Measurements from ENCODE around the gene DSE. TPM values are rescaled to one million over a fixed set of nuclear protein-coding genes. Genes with fewer than 3 reads are reported as not detected.

Gene DSE
- total RNA-seq, 1 donor from 2014 or later: 32.5 TPM

DNA sequence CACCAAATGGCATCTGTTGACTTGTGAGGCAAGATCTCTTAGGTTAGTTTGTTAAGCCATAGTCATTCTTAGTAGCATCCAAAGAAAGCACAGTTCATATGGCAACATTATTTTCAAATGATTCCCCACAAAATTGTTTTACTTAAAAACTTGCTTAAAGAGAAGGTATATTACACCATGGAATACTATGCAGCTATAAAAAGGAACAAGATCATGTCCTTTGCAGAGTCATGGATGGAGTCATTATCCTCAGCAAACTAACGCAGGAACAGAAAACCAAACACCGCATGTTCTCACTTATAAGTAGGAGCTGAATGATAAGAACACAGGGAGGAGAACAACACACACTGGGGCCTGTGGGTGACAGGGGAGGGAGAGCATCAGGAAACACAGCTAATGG lies 10.9 kb upstream of the DSE start:
- DNase-seq (ENCODE audit: low read depth): no peak

DNA sequence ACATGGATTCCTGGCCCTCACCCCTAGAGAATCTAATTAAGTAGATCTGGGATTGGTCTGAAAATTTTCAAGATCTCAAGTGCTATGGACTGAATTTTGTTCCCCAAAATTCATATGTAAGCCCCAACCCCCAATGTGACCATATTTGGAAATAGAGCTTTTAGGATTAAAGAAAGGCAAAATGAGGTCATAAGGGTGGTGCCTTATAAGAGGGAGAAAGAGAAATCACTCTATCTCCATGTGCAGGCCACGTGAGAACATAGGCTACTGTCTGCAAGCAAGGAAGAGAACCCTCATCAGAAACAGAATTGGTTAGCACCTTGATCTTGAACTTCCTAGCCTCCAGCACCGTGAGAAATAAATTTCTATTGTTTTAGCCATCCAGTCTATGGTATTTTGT lies 8.5 kb upstream of the DSE start:
- DNase-seq (ENCODE audit: low read depth): no peak

DNA sequence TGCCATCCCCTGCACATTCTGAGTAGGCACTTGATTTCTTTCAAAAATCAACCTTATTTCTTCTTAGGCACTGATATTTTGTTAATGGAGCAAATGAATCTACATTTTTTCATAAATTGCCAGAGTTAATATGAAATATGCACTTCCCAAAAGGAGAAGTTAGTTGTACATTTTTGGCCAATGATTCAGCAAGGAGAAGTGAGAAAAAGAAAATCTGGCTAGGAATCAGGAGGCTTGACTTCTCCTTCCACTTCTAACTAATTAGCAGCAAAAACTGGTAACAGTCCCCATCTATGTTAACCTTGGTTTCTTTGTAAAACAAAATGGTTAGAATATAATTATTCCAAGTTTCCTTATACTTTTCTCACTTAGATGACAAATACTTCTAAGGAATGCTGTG lies 7.0 kb upstream of the DSE start:
- DNase-seq (ENCODE audit: low read depth): peak; percentile 37

DNA sequence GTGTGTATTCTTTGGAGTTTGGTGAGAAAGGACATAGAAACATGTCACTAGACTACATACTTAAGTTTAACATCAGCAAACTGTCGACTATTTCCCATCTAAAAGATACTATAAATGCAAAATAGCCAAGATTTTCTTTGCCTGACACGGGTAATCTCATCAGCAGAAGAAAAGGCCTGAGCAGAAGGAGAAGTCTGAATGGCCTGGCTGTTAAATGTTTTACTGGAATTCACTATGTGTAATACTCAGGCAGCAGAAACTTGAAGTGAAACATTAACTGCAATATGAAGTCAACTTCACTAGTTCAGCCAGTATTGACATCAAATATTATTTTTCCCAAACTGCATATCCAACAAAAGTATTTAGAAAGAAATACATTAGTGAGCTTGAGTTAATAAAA lies 6.4 kb upstream of the DSE start:
- no peak for DNase-seq (ENCODE audit: low read depth)

DNA sequence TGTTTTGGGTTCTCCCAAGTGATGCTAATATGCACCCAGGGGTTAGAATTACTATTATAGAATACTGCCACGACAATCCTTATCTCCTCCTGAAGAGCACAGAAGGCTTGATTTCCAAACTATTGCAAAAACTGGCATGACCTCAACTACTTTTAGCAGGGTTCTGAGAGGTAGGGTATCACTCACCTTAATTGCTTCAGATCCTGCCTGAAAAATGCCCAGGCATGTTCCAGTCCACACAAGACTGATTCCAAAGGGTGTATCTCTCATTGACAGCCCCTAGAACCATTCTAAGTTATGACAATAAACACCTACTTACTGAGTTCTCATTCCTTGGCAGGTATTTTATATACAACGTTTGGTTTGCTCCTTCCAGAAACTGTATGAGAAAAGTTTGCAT lies 5.0 kb upstream of the DSE start:
- DNase-seq (ENCODE audit: low read depth): no peak

DNA sequence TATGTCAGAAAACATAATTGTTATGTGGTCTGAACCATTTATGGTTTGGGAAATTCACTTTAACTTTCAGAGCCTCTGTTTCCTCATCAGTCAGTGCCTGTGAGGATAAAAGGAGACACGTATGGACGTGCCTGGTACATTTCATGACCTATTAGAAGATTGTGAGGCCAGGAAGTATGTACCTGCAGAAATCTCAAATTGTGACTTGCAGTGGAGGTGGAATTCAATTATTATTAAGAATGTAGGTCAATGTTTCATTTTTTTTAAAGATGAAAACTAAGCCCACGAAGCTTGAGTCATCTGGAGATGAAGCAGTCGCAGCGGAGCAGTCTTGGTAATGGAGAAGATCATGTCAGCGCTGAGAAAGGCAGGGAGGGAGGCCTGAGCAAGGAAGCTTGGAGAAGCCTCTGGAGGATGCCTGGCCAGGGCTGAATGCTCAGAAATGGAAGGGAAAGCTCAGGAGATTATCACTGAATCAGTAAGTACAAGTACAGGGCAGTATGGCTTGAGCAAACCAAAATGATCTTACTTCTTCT lies 3.9 kb upstream of the DSE start:
- no peak for DNase-seq (ENCODE audit: low read depth)

DNA sequence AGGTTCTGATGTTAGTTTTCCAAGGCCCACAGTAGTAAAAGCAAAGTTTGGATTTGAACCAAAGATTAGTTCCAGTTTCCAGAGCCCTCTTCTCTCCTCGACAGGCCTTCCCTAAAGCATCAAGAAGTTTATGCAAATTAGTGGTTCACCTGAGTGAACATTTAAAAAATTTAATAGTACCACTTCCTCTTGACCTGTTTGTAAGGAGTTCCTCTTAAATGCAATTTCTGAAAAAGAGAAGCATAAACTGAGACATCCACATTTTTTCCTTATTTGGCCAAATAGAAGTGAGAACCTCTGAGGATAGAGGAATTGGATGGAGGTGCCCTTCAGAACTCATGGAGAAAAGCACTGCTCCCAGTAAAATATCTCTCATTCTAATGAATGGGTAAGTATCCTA lies 1.2 kb upstream of the DSE start:
- DNase-seq (ENCODE audit: low read depth): no peak

DNA sequence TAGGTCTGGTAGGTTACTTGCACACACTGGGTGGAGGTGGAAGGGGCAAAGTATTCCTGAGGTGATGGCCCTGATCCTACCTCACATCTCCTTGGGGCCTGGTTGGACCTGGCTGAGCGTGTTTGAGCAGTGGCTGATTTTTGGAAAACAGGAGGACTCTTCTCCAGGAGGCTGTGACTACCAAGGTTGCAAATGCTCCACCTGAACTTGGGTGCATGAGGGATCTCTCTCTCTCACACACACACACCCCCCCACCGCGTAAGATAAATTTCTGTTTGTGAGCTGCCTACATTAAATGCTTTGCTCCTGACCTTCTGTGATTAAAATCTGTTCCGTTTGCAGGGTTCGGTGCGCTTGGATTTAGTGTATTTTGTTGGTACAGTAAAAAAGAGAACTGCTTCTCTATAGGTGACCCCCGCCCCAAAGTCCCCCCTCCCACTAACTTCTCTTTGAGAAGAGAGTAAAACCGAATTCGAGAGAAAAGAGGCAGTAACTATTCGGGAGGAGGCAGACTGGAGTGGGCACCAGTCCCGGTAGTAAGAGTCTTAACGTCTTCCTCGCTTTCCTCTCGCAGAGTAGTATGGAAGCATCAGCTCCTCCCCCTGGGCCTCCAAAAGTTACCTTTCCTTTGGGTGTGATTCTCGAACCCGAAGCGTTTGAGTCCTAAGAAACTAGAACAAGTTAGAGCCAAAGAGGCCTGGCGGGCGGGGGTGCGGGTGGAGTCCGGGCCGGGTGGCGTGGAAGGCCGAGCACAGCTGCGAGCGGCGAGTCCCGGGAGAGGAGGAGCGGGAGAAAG lies 585 bp upstream of the DSE start:
- DNase-seq (ENCODE audit: low read depth): peak; percentile 86

DNA sequence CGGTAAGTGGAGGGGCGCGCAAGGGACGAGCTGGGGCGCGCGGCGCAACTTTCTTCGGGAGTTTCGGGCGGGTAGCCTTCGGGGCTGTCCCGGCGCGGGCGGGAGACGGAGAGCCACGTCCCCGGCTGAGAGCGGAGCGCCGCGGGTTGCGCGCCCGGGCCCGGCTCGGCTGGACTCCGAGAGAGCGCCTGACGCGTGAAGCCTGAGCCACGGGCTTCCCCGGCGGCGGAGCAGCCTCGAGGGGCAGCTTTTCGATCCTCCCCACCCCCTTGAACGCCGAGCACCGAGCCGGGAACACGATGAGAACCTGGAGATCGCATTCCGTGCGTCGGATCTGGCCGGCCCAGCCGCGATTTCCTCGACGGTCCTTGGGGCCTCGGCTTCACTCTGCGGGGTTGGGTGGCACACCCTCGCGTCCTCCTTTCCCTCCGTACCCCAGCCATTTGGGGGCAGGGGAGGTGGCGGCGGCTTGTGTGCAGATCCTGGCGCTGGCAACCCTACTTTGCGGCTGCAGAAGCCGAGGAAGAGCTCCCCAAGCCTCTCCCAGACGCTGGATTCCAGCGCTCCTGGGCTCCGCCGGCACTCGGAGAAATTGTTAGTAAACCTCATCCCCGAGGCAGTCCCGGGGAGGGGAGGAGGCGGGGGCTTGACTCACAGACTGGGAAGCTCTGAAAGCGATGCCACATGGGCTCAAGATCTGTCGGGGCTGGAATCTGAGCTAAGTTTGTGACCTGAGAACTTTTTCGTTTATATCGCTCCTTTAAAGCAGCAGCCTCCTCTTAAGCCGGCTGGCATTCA lies 572 bp downstream of the DSE start:
- DNase-seq (ENCODE audit: low read depth): peak; percentile 94

DNA sequence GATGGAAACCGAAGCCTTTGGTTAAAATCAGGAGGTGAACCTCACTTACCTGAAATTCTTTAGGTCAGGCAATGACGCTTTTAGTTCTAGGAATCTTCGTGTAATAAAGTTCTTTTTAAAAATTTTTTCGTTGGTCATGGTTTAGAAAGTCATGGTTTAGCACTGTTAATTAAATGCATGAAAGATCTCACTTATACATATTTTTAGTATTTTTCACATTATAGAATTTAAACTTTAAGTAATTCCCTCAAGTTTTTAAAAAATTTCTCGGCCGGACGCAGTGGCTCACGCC lies 1.1 kb downstream of the DSE start:
- DNase-seq (ENCODE audit: low read depth): no peak

DNA sequence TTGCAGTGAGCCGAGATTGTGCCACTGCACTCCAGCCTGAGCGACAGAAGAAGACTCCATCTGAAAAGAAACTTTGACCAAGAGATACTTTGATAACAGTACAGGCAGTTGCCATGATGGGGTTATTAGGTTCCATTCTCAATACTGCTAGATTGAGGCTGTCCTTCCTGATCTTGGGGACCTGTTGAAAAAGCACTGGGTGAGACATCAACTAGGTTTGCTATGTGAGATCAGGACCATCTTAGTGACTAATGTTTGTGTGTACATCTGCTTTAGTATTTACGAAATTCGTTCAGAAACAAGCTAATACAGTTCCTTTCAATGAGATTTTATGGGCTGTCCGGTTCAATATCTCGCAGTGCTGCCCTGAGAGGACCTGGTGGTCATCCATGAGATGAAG lies 2.6 kb downstream of the DSE start:
- DNase-seq (ENCODE audit: low read depth): no peak

DNA sequence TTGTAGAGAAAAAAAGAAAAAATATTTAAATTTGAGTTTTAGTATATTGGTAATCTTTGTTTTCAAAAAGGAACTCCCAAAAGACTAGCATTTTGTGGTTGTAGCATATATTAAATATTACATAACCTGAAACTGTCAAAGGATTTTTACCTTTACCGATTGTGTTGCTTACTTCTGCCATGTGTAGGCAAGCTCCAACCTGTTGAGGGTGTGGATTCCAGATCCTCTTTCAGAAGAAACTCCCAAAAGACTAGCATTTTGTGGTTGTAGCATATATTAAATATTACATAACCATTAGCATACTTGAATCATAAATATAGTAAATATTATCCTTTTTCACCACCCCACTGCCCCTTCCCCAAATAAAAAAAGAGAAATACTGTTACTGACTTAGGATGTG lies 3.2 kb downstream of the DSE start:
- DNase-seq (ENCODE audit: low read depth): no peak

DNA sequence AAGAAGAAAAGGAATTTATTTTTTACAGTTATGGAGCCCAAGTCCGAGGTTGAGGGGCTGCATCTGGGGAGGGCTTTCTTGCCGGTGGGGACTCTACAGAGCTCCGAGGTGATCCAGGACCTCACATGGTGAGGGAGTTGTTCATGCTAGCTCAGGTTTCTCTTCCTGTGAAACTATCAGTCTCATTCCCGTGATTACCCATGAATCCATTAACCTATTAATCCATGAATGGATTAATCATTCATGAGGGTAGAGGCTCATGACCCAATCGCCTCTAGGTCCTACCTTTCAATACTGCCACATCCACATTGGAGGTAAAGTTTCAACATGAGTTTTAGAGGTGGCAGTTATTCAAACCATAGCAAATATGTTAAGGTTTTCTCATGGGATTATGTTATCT lies 3.8 kb downstream of the DSE start:
- no peak for DNase-seq (ENCODE audit: low read depth)

DNA sequence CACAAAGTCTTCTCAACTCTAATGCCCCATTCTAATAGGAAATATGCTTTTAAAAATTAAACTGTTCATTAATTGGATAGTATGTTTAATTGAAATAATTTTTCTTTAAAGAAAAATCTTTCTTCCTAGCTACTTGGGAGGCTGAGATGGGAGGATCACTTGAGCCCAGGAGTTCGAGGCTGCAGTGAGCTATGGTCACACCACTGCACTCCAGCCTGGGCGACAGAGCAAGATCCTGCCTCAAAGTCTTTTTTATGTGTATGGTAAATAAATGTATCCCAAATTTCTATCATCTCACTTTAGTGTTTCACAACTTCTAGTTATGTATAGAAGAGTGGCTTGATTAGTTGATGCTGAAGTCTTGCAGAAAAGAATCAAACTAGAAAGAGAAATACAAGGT lies 4.5 kb downstream of the DSE start:
- DNase-seq (ENCODE audit: low read depth): no peak

DNA sequence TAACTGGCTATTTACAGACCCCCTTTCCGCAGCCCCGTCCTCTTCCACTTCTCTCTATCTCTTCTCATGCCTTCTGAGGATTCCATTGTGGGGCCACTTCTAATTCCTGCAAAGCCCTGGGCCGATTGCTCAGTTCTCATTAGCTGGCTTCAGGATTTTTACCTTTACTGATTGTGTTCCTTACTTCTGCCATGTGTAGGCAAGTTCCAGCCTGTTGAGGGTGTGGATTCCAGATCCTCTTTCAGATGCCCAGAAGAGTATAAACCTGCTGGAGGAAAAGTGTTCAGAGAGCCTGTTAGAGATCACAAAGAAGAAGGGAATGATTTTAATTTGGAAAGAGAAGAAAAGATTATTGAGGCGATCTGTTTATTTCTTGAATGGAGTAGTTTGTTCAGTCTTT lies 5.4 kb downstream of the DSE start:
- no peak for DNase-seq (ENCODE audit: low read depth)

DNA sequence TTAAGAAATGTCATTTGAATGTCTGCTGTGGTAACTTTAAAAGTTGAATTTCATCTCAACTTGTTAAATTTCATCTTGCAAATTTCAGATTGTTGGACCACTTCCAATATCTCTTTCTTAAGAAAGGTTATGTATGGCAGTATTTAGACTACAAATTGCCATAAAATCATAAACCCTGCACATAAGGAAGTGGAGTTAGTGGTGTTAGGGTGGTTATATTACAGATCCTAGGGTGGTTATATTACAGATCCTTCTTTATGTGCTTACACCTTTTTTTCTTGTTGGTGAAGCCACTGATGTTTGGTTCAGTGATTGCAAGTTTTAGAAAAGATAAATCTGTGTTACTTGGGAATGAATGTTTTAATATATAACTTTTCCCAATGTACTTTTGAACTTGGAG lies 9.0 kb downstream of the DSE start:
- no peak for DNase-seq (ENCODE audit: low read depth)

DNA sequence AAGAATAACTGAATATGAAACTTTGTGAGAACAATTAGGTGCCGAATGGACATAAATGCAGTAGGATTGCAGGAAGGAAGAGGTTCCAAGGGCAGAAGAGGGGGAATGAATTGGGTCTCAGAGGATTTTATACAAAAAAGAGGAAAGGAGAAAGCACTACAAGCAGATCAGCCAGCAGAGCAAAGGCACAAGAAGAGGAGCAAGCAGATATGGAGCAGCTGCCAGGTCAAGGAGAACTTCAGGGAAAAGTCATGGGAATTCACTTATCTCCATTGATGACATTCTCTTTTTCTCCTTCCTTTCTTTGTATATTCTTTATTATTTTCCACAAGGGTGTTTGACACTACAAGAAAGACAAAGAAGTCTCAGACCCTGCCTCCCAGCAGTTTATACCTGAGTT lies 9.6 kb downstream of the DSE start:
- DNase-seq (ENCODE audit: low read depth): no peak

DNA sequence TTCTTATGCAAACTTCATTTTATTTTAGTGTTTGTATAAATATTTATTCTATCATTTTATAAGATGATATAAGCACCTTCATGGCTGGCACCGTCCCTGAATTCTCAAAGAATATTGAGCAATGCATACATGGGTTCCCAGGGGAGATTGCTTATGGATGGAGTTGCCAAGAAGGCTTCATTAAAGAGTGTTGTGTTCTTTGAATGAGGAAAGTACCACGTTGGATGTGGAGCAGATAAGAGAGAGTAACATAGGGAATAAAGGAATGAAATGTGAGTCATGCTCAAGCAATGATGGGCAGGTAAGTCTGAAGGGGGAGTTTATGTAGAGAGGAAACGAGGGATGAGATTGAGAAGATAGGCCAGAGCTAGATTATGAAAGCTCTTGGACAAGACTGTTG lies 10.3 kb downstream of the DSE start:
- DNase-seq (ENCODE audit: low read depth): no peak

DNA sequence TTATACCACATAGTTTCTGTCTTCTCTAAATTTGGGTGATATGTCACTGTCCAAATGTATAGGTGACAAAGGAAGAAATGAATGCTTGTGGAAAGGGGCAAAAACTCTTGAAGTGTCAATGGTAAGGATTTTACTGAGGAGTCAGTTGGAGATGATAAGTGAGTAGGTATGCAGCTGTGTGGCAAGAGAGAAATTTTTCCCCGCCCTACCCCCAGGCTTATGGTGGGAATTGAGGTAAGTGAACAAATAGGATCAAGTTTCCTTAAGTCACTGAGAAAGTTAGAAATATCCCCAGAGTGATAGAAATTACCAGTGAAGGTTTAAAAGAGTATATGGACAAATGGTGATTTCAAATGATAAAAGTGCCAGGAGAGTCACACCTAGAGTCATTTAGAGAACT lies 11.8 kb downstream of the DSE start:
- no peak for DNase-seq (ENCODE audit: low read depth)

DNA sequence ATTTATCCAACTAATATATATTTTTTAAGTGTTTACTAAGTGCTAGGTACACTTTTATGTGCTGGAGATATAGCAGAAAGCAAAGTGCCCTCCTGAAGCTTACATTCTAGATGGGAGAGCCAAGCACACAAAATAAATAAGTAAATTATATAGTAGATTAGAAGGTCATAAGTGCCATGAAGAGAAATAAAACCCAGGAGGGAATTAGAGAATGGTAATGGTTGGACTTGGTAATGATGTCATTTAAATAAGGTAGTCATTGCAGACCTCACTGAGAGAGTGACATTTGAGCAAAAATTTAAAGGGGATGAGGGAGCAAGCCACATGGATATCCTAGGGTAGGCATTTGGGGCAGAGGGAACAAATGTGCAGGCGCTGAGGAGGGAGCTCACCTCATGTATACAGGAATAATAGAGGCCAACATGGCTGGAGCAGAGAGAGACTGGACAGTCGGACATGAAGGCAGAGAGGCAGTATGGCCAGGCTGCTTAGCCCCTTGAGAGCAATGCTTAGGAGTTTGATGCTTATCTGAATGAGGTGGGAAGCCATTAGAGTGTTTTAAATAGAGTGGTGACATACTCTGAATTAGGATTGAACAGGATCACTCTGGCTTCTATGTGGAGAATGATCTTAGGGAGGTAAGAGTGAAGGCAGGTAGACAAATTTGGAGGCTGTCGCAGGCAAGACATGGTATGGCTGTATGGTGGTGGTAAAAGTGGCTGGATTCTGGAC lies 14.1 kb downstream of the DSE start:
- no peak for DNase-seq (ENCODE audit: low read depth)

DNA sequence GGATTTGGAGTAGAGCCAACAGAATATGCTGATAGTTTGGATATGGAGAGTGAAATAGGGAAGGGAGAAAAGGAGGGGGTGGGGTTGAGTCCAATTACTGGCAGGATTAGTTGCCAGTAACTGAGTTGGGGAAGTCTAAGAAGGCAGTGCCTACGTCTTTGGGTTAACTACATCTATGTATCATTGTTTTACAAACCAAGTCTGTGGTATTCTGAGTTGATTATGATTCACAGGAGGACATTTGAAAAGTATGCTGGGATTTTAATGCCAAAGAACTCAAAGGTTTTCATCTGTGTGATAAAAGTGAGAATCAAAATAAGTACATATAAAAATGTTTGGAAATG lies 14.7 kb downstream of the DSE start:
- no peak for DNase-seq (ENCODE audit: low read depth)

DNA sequence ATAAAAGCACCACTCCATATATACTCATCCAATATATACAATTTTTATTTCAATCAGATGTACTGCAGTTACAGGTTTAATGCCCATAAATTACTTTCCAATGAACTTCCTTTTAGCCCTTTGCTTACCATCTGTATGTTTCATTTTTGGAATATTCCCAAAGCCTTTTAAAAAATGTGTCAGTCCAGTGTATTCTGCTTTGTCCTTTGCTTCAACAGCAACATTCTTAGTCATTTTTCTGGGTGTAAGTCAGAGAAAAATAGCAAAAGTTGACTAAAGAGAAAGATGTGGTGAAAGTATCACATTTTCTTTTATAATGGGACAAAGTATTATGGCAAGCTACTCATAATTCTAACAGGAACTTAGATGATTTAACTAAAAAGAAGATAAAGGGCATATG lies 15.2 kb downstream of the DSE start:
- no peak for DNase-seq (ENCODE audit: low read depth)

All from myocyte (in vitro differentiated cells).